Measurements from ENCODE around the gene PICALM. TPM values are rescaled to one million over a fixed set of nuclear protein-coding genes. Genes with fewer than 3 reads are reported as not detected.

Gene PICALM
- total and polyA plus RNA-seq, 2 of the 4 experiments (the other 2 are of a cell fraction): 235 to 453 TPM

GRCh38 chr11:86050196-86050709 lies 18.6 kb downstream of the PICALM start:
- Histone ChIP-seq H2AFZ (replicated peaks; ENCODE audit: low read length, poor library complexity) (no peak overlapping the region), H3K4me2 (ENCODE audit: low read depth, low read length) (no peak overlapping the region), H3K79me1 (ENCODE audit: low read depth in 1 of 2, low read length in 2 of 2) (peaks cover 0 to 55% of the 10 kb centered on the region in 2 experiments; a peak in 2 of 4 replicates), H4K20me1 (ENCODE audit: insufficient read depth, low read length) (peaks cover 99% of the 10 kb centered on the region), H4K8ac (ENCODE audit: low read depth in 2 of 2, low read length in 2 of 2) (no peak overlapping the region), H2BK15ac (ENCODE audit: low read depth, low read length) (no peak overlapping the region), H2BK5ac (ENCODE audit: low read depth, low read length, poor library complexity, severe bottlenecking) (no peak overlapping the region), H3K56ac (ENCODE audit: extremely low read depth, insufficient read depth, low read length) (no peak overlapping the region), H3K9ac (ENCODE audit: low read depth, low read length) (no peak overlapping the region), H3K9me1 (ENCODE audit: insufficient read depth, low read length) (peaks cover 21% of the 10 kb centered on the region), H3K4me1 (ENCODE audit: control insufficient read depth, insufficient read depth, low read length) (peaks cover 8% of the 10 kb centered on the region), H3K27me3 (ENCODE audit: control insufficient read depth, insufficient read depth, low read length) (no peaks in the 10 kb centered on the region), H3K9me3 (ENCODE audit: control insufficient read depth, insufficient read depth, low read length) (no peaks in the 10 kb centered on the region), H3K27ac (ENCODE audit: insufficient read depth, low read length) (no peak overlapping the region), H3K4ac (ENCODE audit: low read depth, low read length) (no peak overlapping the region), H3K23ac (ENCODE audit: low read depth, low read length) (no peak overlapping the region), H3K36me3 (ENCODE audit: control insufficient read depth, insufficient read depth, low read length) (no peaks in the 10 kb centered on the region; the same call in 1 of the 2 replicates), H3K18ac (ENCODE audit: low read depth, low read length) (no peak overlapping the region), H2BK120ac (ENCODE audit: low read depth, low read length) (no peak overlapping the region), H2BK20ac (ENCODE audit: low read depth, low read length) (no peak overlapping the region), H3K14ac (replicated peaks; ENCODE audit: low read depth, low read length) (no peak overlapping the region), H3K4me3 (ENCODE audit: insufficient read depth, low read depth, low read length) (no peak overlapping the region), H2AK5ac (ENCODE audit: low read depth, low read length) (no peak overlapping the region), H2AK9ac (replicated peaks; ENCODE audit: low read depth, low read length, poor library complexity) (no peak overlapping the region), H4K5ac (ENCODE audit: low read depth, low read length) (no peak overlapping the region), H4K91ac (ENCODE audit: insufficient read depth, low read depth, low read length) (no peak overlapping the region)
- intact Hi-C loops (cut with micrococcal nuclease) (no loop called here), in situ Hi-C loops (cut with MboI; ENCODE audit: low sequenced_read_pairs) (no loop called here), dilution Hi-C loops (cut with HindIII; ENCODE audit: low sequenced_read_pairs, unreplicated experiment) (no loop called here)
- POLR2A ChIA-PET (ENCODE audit: unreplicated experiment): no interaction called here
- no peak for TF ChIP-seq ELK1 (IDR thresholded peaks at IDR 0.05; ENCODE audit: borderline replicate concordance, low read depth, low read length)
- CTCF ChIA-PET: no interaction called here
- DNase-seq (no peak), ATAC-seq (ENCODE audit: low read depth) (no peak)
- BruUV-seq (replicated peaks): no TSS peak

All from IMR-90 (cell line).